Activated CD4-positive, CD25-positive, alpha-beta regulatory T cell treated with anti-CD3 and anti-CD28 coated beads, Interleukin-2, amount 50 U/mL, for 24 hours (primary cell): Measurements from ENCODE around the gene RTEL1.
"Not testable (repeated sequence)": the region's sequence is repeated elsewhere in the genome, so short reads cannot be mapped to it uniquely, and the experiment has no call there.

Source experiments
- ATAC-seq, 2 donors: fragments of 150-1000 bp; cut with Tn5 transposase; one replicate each; pipeline ENCODE4 v1.10.0; 2021; ENCODE audit warnings: mild to moderate bottlenecking in 1 of 2, moderate library complexity in 1 of 2

Gene RTEL1

GRCh38 chr20:63730189-63730733, 72.1 kb downstream of the RTEL1 start:
- ATAC-seq: not testable (repeated sequence)

- no peak for ATAC-seq
Observed at GRCh38 chr20:63731410-63731809, 73.3 kb downstream of the RTEL1 start.

- ATAC-seq: no peak
Observed at GRCh38 chr20:63732118-63733095, 74.3 kb downstream of the RTEL1 start.

- no peak for ATAC-seq
Observed at GRCh38 chr20:63733117-63733516, 75.0 kb downstream of the RTEL1 start.

- no peak for ATAC-seq
Observed at GRCh38 chr20:63733579-63734081, 75.5 kb downstream of the RTEL1 start.

GRCh38 chr20:63734111-63734945, 76.2 kb downstream of the RTEL1 start:
- no peak for ATAC-seq

- no peak for ATAC-seq
Observed at GRCh38 chr20:63734946-63735858, 77.1 kb downstream of the RTEL1 start.

- ATAC-seq: peak; percentile 43 to 47
Observed at GRCh38 chr20:63735859-63736718, 78.0 kb downstream of the RTEL1 start, which contains the start of gene LIME1. LIME1 (plus strand) TSS chr20:63736664; CDS start chr20:63737550, 886 bp downstream.

- ATAC-seq: peak; percentile 33 to 34
Observed at GRCh38 chr20:63736893-63737694, 79.0 kb downstream of the RTEL1 start.

- ATAC-seq: peak; percentile 0 to 2
Observed at GRCh38 chr20:63737695-63737944, 79.5 kb downstream of the RTEL1 start.

- peak; percentile 14 to 18 for ATAC-seq
Observed at GRCh38 chr20:63737945-63738686, 80.0 kb downstream of the RTEL1 start.

GRCh38 chr20:63738687-63739129, 80.6 kb downstream of the RTEL1 start:
- no peak for ATAC-seq

GRCh38 chr20:63739130-63740069, 81.3 kb downstream of the RTEL1 start, which contains the start of gene SLC2A4RG:
SLC2A4RG (plus strand) TSS chr20:63739776; CDS start chr20:63739913, 137 bp downstream.
- ATAC-seq: peak; percentile 54 to 61

- peak; percentile 2 to 7 for ATAC-seq
Observed at GRCh38 chr20:63740070-63740626, 82.0 kb downstream of the RTEL1 start.

- ATAC-seq: no peak
Observed at GRCh38 chr20:63740627-63741353, 82.7 kb downstream of the RTEL1 start.

- ATAC-seq: no peak
Observed at GRCh38 chr20:63741354-63741675, 83.2 kb downstream of the RTEL1 start.
